ELF-1 (cell line): ENCODE results near the gene WEE1.

Source experiments
- DNase-seq: peaks from one replicate; pipeline ENCODE4 v3.0.0-alpha.2; 2016; ENCODE audit warnings: low read depth, low spot score

WEE1 gene

GRCh38 chr11:9566561-9567063, 6.9 kb upstream of the WEE1 start:
- DNase-seq = no peak

DNA sequence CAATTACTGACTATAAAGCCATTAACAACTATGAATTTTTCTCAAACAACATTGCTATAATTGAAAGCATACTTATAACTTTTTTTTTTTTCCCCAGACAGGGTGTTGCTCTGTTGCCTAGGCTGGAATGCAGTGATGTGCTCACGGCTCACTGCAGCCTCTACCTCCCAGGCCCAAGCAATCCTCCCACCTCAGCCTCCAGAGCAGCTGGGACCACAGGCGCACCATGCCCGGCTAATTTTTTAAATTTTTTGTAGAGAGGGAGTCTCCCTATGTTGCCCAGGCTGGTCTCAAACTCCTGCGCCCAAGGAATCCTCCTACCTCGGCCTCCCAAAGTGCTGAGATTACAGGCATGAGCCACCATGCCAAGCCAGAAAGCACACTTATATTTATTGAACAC, 6.1 kb upstream of the WEE1 start:
- DNase-seq = no peak

DNA sequence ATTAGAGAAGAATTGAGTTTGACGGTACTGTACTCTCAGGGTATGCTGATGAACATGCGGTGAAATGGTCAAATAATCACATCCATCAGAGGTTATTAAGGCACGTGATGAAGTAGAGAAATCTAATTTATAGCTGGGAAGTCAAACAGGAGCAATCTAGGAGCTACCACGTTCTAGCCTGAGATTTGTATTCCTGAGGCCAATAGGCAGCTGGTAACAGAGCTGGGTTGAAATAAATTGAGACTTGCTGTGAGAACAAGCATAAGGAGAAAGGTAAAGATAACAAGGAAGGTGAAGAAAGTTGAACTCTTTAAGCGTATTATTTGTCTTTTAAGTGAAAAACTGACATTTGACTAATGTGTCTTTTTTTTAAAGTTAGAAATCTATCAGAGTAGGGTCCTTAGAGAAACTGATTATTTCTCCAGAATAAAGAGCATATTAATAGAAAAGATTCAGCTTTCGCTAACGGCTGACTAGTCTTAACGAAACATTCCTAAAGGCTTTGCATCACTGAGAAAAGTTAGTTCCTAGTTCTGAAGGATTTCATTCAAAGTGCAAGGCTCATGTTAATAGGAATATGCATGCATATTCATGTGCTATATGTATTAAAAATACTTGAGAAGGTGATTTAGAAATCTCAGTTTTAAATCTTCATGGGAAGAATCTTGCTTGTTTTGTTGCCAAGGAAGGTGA, 5.2 kb upstream of the WEE1 start:
- DNase-seq = no peak

- peak; percentile 83 for DNase-seq
Measured at GRCh38 chr11:9568854-9569587, 4.4 kb upstream of the WEE1 start.

GRCh38 chr11:9569588-9570164, 3.8 kb upstream of the WEE1 start:
- no peak for DNase-seq

- no peak for DNase-seq
Measured at GRCh38 chr11:9570313-9571025, 3.0 kb upstream of the WEE1 start.

GRCh38 chr11:9571071-9571762, 2.3 kb upstream of the WEE1 start:
- DNase-seq = no peak

GRCh38 chr11:9571763-9572115, 1.7 kb upstream of the WEE1 start:
- no peak for DNase-seq

GRCh38 chr11:9573775-9574621, 528 bp downstream of the WEE1 start:
- no peak for DNase-seq

DNA sequence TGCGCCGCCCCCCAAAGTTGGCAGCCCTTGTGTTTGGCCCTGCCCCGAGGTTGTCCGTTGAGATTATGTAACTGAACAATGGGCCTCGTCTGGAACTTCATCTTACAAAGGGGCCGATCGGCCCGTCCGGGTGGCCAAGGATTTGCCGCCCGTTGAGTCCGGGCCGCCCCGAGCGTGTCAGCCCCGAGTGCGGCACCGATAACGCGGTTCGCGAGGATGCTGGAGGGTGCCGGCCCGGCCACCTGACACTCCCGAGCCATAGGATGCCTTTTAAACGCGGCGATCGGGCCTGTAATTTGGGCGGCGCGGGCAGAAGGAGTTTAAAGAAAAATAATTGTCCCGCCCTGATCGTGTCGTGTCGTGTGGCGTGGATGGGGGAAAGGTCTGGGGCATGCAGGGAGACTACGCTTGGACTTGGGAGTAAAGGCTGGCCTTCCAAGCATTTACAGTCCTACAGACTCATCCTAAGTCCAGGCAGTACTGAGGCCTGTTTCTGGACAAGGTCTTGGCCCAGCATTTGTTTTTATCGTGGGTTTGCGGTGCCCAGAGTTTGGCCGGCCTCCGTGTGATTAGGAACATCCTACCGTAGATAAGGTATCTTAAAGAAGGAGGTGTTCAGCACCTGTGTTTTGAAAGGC, 1.3 kb downstream of the WEE1 start:
- DNase-seq = no peak

DNA sequence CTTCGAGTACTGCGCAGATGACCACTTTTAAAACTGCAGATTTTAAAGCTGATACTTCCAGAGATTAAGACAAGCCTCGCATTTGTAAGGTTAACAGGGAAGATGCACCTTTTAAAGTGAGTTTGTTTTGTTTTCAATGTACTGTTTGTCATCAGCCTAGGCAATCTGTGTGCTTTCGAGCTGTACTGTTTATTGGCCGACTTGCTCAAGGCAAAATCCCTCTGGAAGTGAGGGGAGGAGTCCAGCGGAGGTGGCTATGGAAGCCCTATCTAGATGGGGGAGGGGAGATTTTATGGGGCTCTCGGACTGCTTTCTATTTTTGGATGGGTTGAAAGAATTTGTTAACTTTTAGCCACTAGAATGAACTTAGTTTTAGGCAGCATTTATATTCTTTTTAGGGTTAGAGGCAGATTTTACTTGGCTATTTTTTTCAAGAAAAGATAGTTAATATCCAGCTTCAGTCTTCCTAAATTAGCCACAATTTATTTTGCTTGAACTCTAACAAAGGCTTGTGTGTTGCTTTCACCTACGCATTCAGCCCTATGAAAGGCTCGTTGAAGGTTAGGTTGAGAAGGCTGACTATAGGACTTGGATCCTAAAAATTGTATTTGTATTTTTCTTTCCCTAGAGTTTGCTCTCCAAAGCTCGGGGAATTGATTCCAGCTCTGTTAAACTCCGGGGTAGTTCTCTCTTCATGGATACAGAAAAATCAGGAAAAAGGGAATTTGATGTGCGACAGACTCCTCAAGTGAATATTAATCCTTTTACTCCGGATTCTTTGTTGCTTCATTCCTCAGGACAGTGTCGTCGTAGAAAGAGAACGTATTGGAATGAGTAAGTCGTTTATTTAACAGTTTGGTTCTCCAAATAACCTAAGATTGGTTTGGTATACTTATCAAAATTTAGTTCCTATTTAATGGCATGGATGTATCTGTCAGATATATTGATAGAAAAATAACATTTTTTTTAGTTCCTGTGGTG, 2.1 kb downstream of the WEE1 start:
- DNase-seq = peak; percentile 84

DNA sequence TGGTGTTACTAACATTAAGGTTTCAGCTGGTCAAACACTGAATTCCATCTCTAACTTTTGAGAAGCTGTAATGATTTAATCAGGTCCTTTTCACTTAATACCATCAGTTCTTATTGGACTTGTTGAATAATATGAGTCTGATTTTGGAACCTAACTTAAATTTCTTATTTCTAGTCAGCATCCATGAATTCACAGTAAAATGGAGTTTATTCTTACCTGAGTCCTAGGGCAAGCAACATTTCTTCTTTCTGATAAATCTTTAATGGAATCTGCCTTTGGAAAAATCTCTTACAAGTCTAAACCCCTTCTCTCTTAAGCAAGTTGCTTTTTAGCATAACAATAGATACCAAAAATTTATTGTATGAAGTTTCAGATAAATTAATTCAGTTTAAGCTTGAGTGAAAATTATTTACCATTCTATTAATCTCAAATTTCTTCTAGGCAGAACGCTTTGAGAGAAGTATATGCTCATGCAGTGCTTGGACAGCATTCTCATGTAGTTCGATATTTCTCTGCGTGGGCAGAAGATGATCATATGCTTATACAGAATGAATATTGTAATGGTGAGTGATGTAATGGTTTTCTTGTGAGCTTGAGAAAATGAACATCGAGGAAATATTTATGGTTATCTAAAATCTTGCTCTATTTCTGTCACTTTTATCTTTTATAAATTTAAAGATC, 3.4 kb downstream of the WEE1 start:
- DNase-seq = no peak

DNA sequence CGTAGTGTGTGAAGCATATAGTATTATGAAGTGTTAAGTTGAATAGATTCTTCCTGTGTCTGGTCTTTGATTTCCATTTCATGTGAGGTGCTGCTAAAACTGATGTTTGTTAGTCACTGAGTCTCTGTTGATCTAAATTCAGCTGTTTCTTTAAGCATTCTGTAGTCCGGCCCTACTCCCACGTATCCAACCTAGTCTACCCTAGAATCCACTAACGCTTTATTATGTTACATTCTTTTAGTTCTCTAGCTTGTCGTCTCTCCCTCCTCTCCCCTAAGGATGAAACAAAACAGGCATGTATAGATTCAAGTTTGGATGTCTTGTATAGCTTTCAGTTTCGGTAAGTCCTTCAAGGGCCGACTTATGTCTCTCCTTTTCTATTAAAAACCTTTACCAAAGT, 4.1 kb downstream of the WEE1 start:
- DNase-seq = no peak

- no peak for DNase-seq
Measured at GRCh38 chr11:9580894-9581293, 7.4 kb downstream of the WEE1 start.

GRCh38 chr11:9581556-9582161, 8.2 kb downstream of the WEE1 start:
- DNase-seq = no peak

DNA sequence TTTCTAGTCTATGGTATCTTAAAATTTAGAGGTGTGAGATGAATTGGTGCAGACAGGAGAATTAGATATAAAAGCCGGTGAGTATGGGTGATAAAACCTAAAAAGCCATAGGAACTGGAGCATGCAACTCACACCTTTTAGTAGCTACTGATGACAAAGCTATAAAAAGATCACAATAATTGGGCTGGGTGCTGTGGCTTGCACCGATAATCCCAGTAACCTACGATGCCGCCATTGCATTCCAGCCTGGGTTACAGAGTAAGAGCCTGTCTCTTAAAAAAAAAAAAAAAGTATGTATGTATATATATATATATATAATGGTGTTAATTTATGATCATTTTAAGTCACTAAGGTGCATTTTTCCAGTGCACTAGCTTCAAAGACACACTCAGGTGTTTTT, 17.2 kb downstream of the WEE1 start:
- DNase-seq = no peak

DNA sequence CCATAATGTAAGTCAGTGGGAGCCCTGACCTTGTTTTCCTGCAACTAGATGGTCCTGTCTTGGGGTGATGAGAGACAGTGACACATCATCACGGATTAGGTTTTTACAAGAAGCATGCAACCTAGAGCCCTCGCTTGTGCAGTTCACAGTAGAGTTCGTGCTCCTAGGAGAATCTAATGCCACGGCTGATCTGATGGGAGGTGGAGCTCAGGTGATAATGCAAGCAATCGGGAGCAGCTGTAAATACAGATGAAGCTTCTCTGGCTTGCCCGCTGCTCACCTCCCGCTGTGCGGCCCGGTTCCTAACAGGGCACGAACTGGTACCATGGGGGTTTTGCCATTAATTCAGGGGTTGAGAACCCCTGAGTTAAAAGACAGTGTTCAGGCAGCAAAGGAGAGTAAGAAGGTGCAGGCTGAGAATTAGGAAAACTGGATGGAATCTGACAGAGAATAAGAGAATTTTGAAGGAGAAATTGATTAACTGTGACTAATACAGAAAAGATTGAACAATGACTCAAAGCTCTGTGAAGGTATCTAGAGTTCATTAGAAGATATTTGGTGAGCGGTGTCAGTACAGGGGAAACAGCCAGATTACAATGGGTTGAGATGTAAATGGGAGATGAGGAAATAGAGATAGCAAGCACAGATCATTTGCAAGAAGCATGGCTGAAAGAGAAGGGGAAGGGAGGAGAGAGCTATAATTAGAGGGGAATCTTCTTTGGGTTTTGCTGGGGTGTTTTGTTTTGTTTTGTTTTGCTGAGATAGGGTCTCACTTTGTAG, 21.0 kb downstream of the WEE1 start:
- no peak for DNase-seq
